ENCODE results near the gene OR2G2.

DNA sequence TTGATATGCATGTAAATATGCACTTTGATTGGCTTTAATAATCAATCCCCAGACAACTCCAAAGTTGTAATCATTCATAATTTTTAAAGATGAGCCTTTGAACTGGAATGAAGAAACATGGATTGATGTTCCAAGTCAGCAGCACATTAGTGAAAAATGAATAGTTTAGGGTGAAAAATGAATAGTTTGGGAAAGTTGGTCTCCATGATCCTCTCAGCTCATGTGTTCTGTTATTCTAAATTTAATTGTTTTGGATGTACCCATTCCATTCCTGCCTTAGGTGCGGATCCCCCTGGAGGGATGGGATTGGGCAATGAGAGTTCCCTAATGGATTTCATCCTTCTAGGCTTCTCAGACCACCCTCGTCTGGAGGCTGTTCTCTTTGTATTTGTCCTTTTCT lies 17.1 kb downstream of the OR2G2 start, which contains the start of gene OR2G3:
- TF ChIP-seq, protein P1, sequence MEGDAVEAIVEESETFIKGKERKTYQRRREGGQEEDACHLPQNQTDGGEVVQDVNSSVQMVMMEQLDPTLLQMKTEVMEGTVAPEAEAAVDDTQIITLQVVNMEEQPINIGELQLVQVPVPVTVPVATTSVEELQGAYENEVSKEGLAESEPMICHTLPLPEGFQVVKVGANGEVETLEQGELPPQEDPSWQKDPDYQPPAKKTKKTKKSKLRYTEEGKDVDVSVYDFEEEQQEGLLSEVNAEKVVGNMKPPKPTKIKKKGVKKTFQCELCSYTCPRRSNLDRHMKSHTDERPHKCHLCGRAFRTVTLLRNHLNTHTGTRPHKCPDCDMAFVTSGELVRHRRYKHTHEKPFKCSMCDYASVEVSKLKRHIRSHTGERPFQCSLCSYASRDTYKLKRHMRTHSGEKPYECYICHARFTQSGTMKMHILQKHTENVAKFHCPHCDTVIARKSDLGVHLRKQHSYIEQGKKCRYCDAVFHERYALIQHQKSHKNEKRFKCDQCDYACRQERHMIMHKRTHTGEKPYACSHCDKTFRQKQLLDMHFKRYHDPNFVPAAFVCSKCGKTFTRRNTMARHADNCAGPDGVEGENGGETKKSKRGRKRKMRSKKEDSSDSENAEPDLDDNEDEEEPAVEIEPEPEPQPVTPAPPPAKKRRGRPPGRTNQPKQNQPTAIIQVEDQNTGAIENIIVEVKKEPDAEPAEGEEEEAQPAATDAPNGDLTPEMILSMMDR (IDR thresholded peaks at IDR 0.05), result no peak
- no peak for TF ChIP-seq POLR2A (IDR thresholded peaks at IDR 0.05)
